Measurements from ENCODE around the gene COLEC12.
"Not testable (repeated sequence)": the region's sequence is repeated elsewhere in the genome, so short reads cannot be mapped to it uniquely, and the experiment has no call there.

Gene COLEC12

DNA sequence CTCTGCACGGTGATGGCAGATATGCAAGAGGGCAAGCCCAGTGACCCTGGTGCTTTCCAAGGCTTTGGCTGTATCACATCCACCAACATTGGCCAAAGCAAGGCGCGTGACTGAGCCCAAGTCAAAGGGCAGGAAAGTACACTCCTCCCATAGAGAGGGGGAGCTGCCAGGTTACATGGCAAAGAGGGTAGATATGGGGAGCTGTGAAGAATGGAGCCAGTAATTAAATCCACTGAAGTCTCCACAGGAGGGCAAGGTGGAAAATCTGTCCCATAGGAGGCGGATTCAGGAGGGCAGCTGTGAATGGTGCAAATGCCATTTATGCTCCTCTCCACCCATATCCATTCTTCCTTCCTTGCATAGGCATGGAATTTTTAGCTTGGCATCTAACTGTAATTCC is 188.1 kb downstream of the COLEC12 start:
- DNase-seq = no peak

DNA sequence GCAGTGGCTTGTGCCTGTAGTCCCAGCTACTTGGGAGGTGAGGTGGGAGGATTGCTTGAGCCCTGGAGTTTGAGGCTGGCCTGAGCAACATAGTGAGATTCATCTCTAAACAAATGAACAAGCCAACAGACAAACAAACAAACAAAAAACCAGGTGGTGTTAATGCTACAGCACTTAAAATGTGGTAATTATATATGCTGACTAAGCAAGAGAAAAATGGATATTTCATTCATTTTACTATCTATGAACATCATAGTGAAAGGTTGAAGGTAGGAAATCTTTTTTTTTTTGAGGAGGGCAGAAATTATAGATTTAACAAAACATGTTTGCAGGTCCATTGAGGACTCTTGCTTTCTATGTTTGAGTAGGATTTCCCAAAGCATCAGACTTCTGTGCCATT is 190.5 kb downstream of the COLEC12 start:
- no peak for DNase-seq

DNA sequence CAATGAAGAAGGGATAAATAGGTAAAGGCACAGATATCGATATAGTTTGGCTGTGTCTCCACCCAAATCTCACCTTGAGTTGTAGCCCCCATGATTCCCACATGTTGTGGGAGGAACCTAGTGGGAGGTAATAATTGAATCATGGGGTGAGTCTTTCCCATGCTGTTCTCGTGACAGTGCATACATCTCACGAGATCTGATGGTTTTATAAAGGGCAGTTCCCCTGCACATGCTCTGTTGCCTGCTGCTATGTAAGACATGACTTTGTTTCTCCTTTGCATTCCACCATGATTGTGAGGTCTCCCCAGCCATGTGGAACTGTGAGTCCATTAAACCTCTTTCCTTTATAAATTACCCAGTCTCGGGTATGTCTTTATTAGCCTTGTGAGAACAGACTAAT is 192.4 kb downstream of the COLEC12 start:
- DNase-seq = not testable (repeated sequence)

DNA sequence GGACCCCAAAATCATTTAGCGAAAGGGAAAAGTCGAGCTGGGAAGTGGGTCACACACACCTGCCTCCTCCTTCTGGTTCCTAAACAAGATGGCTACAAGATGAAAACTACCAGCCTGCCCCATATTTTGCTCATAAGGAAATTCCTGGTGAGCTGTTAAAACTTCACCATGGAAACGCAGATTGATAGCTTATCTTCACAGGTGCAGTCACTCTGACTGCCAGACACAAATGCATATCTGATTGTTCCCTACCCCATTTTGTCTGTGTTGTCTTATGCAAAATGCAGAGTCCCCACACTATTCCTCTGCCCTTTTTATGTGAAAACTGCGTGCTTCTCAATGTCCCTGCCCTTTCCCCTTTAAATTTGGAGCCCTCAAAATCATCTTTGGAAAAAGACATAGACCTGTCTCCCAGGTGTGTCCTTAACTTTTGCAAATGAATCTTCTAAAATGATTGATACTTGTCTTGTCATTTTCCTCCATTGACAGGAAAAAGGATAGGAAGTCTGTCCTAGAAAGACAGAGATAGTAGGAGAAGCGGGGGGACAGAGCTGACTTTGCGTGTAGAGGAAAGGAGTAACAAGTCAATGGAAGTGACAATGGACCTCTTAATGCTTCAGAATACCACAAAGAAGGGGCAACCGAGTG is 193.8 kb downstream of the COLEC12 start:
- no peak for DNase-seq

DNA sequence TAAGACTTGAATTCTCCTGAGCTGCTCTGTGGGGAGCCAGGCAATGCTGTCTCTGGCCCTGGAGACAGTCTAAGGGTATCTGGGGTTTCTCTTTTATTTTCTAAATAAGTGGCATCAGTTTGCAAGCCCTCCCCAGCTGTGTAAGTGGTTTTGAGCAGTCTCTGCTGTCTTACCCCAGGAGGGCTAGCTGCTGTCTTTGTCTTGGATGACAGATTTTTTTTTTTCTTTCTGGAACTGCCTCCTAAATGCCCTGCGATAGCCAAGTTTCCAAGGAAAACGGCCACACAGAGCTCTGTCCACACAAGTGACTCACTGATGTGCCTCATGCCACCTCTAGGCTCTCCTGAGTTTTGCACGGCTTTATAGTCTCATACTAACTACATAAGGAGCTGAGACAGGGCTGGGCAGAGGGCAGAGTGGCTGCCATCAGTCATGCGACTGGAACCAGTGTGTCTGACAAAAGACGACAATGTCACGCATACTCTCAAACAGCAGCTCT is 195.4 kb downstream of the COLEC12 start:
- no peak for DNase-seq

DNA sequence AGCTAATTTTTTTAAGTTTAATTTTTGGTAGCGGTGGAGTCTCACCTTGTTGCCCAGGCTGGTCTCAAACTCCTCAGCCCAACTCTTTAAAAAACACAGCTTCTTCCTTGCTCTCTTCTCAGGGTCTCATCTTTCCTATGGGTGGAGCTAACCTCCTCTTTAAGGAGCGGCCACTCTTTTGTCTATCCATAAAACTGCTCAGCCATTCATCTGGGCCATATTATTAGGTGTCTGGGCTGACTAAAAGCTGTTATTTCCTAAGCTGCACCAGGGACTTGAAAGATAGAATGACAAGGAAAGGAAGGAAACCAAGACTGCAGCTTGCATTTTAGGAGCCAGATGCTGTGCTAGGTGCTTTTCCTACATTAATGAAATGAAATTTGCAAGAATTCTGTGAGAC is 196.9 kb downstream of the COLEC12 start:
- no peak for DNase-seq

DNA sequence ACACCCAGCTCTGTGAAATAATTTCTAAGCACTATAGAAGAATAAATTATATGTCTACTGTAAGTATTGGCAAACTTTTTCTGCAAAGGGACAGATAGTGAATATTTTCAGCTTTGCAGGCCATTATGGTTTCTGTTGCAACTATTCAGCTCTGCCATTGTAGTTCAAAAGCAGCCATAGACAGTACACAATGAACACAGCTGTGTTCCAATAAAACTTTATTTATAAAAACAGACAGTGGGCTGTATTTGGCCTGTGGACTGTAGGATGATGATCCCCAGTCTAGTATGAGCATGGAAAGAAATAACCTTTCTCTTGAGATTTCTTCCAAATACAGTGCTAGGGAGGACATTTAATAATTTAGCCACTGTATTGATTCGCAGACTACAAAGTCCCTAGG is 197.5 kb downstream of the COLEC12 start:
- DNase-seq = no peak

DNA sequence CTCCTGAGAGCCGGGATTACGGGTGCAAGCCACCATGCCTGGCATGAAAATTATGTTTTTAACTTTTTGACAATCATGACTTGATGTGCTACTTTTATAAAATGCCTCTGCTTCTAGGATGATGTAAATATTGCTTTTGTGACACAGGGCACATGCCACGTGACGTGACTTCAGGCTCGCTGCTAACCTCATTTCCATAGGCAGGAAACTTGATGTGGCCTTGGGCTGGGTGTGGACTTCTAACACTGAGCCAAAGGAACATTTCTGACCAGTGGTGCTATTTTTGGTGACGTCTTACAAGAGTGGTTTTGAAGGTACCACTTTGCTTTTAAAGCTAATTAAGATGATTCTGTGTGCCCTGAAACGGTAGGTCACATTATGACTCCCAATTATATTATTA is 198.4 kb downstream of the COLEC12 start:
- DNase-seq = no peak

DNA sequence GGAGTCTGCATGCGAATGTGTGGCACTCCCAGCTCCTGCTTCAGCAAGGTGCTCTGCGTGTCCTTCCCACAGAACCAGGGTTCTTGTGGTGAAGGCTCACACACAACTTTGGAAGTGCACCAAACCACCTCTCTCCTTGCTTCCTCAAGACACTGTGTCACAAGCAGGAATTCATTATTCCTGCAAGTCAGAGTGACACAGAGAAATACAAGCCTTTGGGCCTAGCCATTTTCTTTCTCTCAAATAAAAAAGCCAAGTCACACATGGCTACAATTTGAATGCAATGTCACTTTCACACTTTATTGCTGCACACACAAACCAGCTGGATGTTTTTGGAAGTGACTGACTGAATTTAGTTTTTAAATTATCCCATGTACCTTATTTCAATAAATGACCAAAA is 202.6 kb downstream of the COLEC12 start:
- DNase-seq = no peak

DNA sequence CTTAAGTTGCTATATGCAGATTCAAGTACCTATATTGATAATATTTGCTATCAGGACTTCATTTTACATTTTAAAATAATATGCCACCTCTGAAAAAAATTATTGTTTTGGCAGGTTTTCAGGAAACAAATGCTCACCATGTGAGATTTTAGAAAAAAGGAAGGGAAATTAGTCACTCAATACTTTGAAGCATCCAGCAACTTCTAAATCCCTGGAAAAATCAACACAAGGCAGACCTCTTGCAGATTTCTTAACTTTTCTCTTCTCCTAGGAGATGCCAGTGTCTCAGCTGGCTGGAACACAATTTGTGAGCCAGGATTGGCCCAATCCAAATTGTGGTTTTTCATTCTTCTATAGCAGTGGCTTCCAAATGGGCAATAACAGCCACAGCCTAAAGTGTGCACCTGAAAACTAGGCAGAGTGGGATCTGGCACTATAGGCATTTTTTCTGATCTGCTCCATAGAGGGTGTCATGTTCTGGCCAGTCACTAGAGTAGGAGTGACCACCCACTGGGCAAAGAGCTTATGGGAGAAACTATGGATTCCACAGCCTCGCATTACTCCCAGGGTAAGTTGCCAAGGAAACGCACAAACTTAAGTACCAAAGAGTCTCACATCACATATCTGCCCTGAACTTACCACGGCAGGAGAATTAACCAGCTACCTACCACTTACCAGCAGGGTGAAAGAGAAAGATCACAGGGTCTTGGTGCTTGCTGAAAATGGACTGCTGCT is 204.6 kb downstream of the COLEC12 start:
- no peak for DNase-seq

DNA sequence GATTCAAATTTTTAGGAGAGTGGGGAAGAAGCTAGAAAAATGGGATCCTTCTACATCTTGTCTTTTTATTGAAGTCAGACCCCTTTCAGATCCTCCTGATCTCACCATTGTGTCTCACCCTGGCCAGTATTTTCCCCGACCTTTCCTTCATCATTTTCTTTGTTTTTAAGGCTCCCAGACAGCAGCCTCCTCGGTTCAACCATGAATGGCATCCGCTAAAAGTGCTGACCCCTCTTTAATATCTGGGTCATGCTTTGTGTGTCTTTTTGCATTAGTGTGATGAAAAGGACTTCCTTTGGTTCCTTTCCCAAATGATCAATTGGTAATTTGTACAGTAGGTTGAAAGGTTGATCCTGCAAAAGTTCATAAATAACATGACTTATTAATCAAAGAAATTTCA is 205.9 kb downstream of the COLEC12 start:
- DNase-seq = no peak

DNA sequence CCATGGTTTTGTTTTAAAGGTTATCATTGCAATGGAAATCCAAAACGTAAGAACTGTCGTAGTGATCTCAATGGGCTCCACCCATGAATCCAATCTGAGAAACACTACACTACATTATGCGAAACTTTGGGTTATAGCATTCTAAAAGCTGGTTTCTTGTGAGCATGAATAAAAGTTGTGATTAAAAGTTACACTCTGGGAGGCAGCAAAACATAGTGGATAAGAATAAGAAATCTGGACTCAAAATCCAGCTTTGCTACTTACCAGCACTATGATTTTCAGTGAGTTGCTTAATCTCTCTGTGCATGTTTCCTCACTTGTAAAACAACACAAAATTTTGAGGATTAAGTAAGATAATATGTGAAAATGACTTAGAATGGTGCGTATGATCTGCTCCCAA is 207.0 kb downstream of the COLEC12 start:
- no peak for DNase-seq

DNA sequence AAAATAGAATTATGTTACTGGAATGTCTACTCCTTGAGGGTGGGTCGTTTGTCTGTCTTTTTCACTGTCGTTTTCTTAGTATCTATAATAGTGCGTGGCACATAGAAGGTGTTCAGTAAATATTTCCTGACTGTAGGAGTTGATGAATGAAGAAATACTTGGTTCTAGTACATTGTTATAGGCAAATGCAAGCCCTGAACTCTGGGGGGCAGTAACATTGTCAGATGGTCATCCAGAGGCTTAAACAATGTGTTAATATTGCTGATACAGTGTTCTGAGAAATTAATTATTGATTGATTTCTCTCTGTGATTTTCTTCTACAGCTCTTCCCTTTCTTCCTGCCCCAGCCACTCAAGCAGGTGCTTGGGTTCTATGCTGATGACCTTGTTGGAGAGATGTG is 208.2 kb downstream of the COLEC12 start:
- peak; percentile 8 for DNase-seq

DNA sequence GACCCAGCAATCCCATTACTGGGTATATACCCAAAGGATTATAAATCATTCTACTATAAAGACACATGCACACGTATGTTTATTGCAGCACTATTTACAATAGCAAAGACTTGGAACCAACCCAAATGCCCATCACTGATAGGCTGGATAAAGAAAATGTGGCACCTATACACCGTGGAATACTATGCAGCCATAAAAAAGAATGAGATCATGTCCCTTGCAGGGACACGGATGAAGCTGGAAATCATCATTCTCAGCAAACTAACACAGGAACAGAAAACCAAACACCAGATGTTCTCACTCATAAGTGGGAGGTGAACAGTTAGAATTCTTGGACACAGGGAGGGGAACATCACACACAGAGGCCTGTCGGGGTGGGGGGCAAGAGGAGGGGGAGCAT is 210.5 kb downstream of the COLEC12 start:
- DNase-seq = not testable (repeated sequence)

DNA sequence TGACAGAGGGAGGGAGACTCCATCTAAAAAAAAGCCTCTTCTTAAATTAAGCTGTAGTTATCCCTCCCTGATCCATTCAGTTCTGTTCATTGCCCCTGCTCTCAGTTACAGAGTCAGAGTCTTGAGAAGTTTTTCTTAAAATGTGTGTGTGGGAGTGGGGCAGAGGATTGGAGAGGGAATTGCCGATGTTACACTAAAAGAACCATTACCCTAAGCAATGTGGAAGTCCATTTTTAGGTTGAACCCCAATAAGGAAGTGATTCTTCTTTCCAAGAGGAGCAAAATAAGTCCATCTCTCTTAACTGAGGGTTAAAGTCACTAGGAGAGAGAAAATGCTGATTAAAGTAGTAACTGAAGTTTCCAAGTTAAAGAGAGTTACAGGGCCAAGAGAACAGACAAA is 211.5 kb downstream of the COLEC12 start:
- DNase-seq = no peak

DNA sequence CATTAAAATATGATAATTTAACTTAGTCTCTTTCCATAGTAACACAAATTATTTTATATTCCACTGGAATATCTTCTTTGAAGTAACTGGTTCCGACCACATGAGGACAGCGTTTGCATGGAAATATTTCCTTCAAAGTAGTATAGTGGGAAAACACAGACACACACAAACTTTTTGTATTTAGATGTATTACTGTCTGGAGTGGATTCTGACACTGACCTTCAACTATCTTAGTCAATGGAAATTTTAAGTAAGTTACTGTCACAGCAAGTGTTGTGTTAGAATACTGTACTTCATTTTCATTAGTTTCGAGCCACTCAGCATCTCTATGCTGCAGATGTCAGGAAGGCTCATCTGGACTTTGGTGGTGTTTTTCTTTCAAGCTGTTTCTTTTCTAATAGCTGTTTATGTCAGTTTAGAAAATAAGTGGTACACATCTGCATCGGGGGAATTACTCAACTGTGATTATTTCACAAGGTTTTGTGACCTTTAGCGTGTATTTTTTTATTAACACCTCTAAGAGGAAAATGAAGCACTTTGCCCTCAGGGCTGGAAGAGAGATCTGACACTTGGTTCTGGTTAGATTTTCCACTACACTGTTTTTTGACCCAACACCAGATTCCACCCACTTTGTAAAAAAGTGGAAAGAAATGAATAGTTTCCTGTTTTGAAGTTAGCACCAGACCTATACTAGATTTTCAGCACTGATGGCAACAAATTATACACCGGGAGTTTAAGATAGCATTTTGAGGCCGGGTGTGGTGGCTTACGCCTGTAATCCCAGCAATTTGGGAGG is 213.8 kb downstream of the COLEC12 start:
- peak; percentile 34 for DNase-seq

DNA sequence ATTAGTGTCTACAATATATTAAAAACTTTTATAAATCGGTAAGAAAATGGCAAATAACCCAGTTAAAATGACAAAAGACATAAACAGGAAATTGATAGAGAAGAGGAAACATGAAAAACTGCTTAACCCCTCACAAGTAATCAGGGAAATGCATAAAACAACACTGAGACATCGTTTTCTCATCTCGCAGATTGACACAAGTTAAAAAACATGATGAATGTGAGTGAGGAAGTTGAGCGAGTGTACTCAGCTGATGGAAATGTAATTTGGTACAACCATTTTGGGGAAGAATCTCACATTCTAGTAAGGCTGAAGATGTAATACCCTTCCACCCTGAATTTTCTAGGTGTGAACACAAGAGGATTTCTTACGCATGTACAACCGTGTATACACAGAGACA is 214.7 kb downstream of the COLEC12 start:
- DNase-seq = no peak

DNA sequence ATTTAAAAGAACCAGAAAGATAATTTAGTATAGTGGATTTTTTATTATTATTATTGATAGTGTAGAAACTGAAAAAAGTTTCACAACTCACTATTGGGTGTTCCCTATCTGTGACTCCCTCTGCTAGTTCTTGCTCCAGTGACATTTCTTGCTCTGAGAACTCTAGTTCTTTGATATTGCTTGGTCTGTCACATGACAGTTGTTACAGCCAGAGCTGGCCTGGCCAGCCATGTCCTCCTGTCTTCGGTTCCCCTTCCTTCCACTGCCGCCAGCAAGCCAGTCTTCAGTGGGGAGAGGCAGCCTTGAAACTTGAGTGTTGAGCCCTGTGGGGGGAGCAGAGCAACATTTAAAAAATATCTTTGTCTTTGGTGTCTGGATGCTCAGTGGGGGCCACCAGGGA is 225.0 kb downstream of the COLEC12 start:
- no peak for DNase-seq

DNA sequence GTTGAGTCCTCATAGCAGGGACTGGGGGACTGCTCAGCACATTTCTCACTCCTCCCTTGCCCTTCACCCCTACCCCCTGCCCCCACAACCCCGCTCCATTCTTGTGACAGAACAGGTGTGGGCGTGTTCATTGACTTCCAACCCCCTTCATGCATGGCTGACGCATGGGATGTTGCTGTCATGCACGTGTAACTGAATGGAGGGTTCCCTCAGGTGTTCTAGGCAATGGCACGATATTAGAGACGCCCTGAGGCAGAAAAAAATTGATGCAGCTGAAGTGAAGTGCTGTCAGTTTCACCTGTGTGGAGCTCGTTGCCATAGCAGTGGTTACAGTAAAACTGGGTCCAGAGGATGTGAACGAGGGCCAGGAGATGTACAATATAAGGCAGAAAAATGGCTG is 226.2 kb downstream of the COLEC12 start:
- DNase-seq = no peak

DNA sequence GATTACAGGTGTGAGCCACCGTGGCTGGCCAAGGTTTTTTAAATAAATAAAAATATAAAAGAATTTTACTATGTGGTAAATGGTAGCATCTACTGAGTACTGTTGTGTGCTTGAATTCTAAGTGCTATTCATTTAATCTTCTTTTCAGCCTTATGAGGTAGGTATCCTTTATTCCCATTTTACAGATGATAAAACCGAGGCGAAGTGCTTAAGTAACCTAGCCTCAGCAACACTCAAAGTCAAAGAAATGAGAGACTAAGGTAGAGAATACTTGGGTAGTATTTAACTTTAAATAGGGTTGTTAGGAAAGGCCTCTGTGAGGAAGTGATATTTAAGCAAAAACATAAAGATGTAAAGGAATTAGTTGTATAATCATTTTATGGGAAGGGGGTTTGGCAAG is 227.0 kb downstream of the COLEC12 start:
- no peak for DNase-seq

DNA sequence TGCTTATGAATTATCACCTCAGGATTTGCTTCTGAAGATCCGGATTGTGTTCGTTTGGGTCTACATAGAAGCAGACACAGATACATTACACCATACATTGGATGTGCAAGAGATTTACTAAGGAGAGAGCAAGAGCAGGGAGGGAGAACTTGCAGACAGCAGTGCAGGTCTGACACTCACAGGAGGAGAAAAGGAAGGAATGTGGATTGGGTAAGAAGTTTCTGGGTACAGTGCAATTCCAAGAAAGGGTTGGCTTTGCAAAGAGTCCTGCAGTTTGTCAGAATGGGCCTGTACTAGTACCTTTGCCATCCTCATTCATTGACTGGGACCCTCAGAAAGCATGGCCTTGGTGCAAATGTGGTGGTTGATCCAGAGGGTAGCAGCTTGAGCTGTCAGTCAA is 227.9 kb downstream of the COLEC12 start:
- DNase-seq = no peak

DNA sequence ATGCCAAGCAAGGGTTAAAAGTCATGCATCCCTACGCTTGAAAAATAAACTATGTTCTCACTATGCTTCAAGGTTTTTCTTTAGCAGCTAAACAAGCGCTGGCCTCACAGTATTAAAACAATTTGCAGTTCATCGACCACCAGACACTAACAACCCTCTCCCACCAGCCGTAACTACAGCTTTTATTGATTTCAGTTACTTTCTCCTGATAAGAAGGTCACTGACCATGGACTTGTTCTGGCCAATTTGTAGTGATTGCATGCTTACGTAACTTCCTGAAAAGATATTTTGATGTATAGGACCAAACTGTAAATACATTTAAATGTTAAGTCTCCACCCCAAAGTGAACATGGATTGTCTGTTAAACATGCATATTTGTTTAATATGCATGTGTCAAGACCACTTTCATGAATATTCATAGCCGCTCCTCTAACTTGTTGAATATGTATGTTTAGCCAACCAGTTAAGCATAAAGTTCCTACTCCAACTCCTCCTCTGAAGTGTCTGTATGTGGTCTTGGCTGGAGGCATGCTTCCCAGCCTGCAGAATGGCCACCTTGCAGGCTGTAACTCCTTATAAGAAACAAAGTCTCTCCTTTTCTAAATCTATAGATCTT is 230.9 kb downstream of the COLEC12 start:
- no peak for DNase-seq
